Lung (tissue), 12 donors: ENCODE measurements around the gene REXO5. TPM values are rescaled to one million over a fixed set of nuclear protein-coding genes. Genes with fewer than 3 reads are reported as not detected.

Source experiments
- ATAC-seq: fragments of 200-7000 bp; cut with Tn5 transposase; one replicate; pipeline ENCODE4 v1.9.1; 2020; ENCODE audit warnings: moderate number of reproducible peaks; ENCODE audit not compliant: insufficient read depth, low FRiP score
- DNase-seq, 3 donors: peaks; one replicate each; pipeline ENCODE4 v3.0.0-alpha.2; 2013 to 2017
- H3K27ac ChIP-seq, 2 donors: one replicate each; pipeline ENCODE4 v1.5.1; 2013; ENCODE audit warnings: mild to moderate bottlenecking in 2 of 2, moderate library complexity in 2 of 2, control low read depth in 1 of 2, inconsistent platforms in 1 of 2, low read depth in 1 of 2, low read length in 1 of 2
- H3K27me3 ChIP-seq, 3 donors: one replicate each; pipeline ENCODE4 v1.5.1; 2013; ENCODE audit warnings: low read length in 2 of 3; ENCODE audit not compliant: control insufficient read depth in 3 of 3, insufficient read depth in 3 of 3
- H3K36me3 ChIP-seq, 4 donors: one replicate each; pipeline ENCODE4 v1.5.1; 2013; ENCODE audit warnings: low read length in 4 of 4, mild to moderate bottlenecking in 1 of 4, moderate library complexity in 1 of 4; ENCODE audit not compliant: control insufficient read depth in 4 of 4, insufficient read depth in 4 of 4
- H3K4me1 ChIP-seq, 5 donors: one replicate each; pipeline ENCODE4 v1.5.1; 2013; ENCODE audit warnings: low read length in 5 of 5, mild to moderate bottlenecking in 2 of 5, moderate library complexity in 1 of 5; ENCODE audit not compliant: control insufficient read depth in 5 of 5, insufficient read depth in 5 of 5
- H3K4me3 ChIP-seq: one replicate; pipeline ENCODE4 v1.5.1; 2013; ENCODE audit warnings: mild to moderate bottlenecking, control low read depth, moderate library complexity
- H3K9ac ChIP-seq, 2 donors: one replicate each; pipeline ENCODE4 v1.5.1; 2013; ENCODE audit warnings: low read length in 2 of 2, control low read depth in 1 of 2; ENCODE audit not compliant: insufficient read depth in 1 of 2
- H3K9me3 ChIP-seq, 4 donors: one replicate each; pipeline ENCODE4 v1.5.1; 2013; ENCODE audit warnings: low read length in 3 of 4, mild to moderate bottlenecking in 1 of 4, moderate library complexity in 1 of 4; ENCODE audit not compliant: control insufficient read depth in 4 of 4, insufficient read depth in 3 of 4
- WGBS, 2 donors: extraction: QIAGEN DNeasy Blood & Tissue Kit; methylation state at CpG; one replicate each; pipeline ENCODE4 v1.1.7; 2013; 5-methylcytosine and 5-hydroxymethylcytosine counted together
- polyA plus RNA-seq, 2 donors: library from polyadenylated mRNA; stranded (reverse); fragments of 200-250 nt; gene quantifications; one replicate each; pipeline ENCODE4 v1.2.1, GENCODE V29; 2013
- total RNA-seq, 2 donors: library from RNA; depleted of rRNA in 1 of 2; stranded (reverse); fragments of >200 nt in 1 of 2; gene quantifications; one replicate each; pipeline ENCODE4 v1.2.1, GENCODE V29; 2014 to 2021
- TF ChIP-seq, protein P1 (sequence below): IDR thresholded peaks from 2 replicates; pipeline ENCODE4 v1.5.1; 2012; ENCODE audit warnings: mild to moderate bottlenecking; ENCODE audit errors: control extremely low read depth, extremely low read depth
- donor health status: control.
- donor health status: control.
- donor health status: Bipolar disorder and iron deficiency.
- donor health status: healthy.
- donor health status: DM: yes; HTN: yes; CAD: no.

The REXO5 gene
- total and polyA plus RNA-seq, 4 donors = 0.73 to 6.3 (median 1.8) TPM

DNA sequence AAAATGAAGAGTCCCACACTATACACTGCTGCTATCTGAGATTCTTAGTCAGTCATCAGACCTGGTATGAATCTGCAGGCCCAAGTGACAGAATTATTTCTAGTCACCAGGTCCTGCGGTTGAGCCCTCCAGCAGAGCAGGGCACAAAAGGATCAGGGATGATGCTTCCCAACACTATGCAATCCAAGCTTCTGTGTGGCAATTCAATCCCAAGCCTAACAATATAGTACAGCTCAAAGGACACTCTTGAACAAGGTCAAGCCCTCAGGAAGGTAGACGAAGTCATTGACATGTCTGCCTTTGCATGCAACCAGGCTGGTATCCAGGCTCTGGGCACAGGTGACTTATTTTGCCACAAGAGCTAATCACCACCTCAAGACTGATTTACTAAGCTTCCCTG, 88.1 kb downstream of the REXO5 start:
- ATAC-seq (no peak), DNase-seq (no peak)
- Histone ChIP-seq H3K4me1 (peaks cover 4 to 21% (median 12%) of the 10 kb centered on the region in 5 donors), H3K9me3 (no peaks in the 10 kb centered on the region), H3K4me3 (no peak overlapping the region), H3K9ac (no peak overlapping the region), H3K27ac (no peak overlapping the region), H3K27me3 (no peaks in the 10 kb centered on the region), H3K36me3 (peaks cover 2 to 11% (median 11%) of the 10 kb centered on the region in 4 donors)
- 85 to 92% methylated on average over 2 of the region's 2 CpGs for WGBS, 2 donors
- TF ChIP-seq, protein P1, sequence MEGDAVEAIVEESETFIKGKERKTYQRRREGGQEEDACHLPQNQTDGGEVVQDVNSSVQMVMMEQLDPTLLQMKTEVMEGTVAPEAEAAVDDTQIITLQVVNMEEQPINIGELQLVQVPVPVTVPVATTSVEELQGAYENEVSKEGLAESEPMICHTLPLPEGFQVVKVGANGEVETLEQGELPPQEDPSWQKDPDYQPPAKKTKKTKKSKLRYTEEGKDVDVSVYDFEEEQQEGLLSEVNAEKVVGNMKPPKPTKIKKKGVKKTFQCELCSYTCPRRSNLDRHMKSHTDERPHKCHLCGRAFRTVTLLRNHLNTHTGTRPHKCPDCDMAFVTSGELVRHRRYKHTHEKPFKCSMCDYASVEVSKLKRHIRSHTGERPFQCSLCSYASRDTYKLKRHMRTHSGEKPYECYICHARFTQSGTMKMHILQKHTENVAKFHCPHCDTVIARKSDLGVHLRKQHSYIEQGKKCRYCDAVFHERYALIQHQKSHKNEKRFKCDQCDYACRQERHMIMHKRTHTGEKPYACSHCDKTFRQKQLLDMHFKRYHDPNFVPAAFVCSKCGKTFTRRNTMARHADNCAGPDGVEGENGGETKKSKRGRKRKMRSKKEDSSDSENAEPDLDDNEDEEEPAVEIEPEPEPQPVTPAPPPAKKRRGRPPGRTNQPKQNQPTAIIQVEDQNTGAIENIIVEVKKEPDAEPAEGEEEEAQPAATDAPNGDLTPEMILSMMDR = no peak

GRCh38 chr16:20897253-20897897, 91.0 kb downstream of the REXO5 start:
- Histone ChIP-seq H3K27me3 (no peaks in the 10 kb centered on the region), H3K9ac (no peak overlapping the region), H3K4me1 (peaks cover 4 to 24% (median 15%) of the 10 kb centered on the region in 5 donors), H3K36me3 (peaks cover 0 to 9% (median 8%) of the 10 kb centered on the region in 4 donors), H3K4me3 (no peak overlapping the region), H3K27ac (peak overlapping the region; percentile 64 to 68), H3K9me3 (no peaks in the 10 kb centered on the region)
- TF ChIP-seq, protein P1 = no peak
- no peak for DNase-seq
- ATAC-seq = no peak
- 72 to 87% methylated on average over 4 of the region's 4 CpGs for WGBS, 2 donors

DNA sequence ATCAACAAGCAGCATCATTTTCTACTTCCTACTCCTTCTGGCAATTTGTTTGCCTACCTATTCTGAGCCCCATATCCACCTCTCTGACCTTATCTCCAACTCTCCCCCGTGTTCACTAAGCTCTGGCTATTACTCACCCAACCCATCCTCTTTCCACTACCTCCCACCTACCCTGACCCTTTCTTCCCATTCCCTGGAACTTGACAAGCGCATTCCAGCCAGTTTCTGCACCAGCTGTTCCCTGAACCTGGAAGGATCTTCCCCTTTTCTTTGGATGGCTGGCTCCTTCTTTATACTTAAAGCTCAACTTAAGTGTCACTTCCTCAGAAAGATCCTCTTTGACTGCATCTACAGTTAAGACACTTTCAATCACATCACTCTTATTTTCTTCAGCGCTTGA, 91.6 kb downstream of the REXO5 start:
- ATAC-seq (no peak), DNase-seq (no peak)
- TF ChIP-seq, protein P1 = no peak
- Histone ChIP-seq H3K4me3 (no peak overlapping the region), H3K27me3 (no peaks in the 10 kb centered on the region), H3K9ac (no peak overlapping the region), H3K4me1 (peaks cover 4 to 24% (median 15%) of the 10 kb centered on the region in 5 donors), H3K9me3 (no peaks in the 10 kb centered on the region), H3K27ac (peak overlapping the region; percentile 48 to 50), H3K36me3 (peaks cover 0 to 8% (median 7%) of the 10 kb centered on the region in 4 donors)
- 71 to 81% methylated on average over 3 of the region's 3 CpGs for WGBS, 2 donors
